Activated CD8-positive, alpha-beta T cell treated with anti-CD3 and anti-CD28 coated beads, Interleukin-2, amount 10 ng/mL, durations not matched to agents 7 days and 5 days (primary cell): ENCODE data around the gene FHL5. TPM values are rescaled to one million over a fixed set of nuclear protein-coding genes. Genes with fewer than 3 reads are reported as not detected.

Experiments
- ATAC-seq: fragments of 150-1000 bp; cut with Tn5 transposase; one replicate; pipeline ENCODE4 v1.10.0; 2021; ENCODE audit warnings: moderate library complexity
- CTCF ChIA-PET: fragments of 350-600 bp; sonication (Branson Sonifier 250); formaldehyde crosslinking; loops from one replicate; lab custom pipeline; 2021; ENCODE audit warnings: antibody characterized with exemption; lab: Charles Lee
- POLR2A ChIA-PET: fragments of 350-600 bp; sonication (Branson Sonifier 250); formaldehyde crosslinking; loops from one replicate; lab custom pipeline; 2021; ENCODE audit warnings: antibody characterized with exemption; lab: Charles Lee
- DNase-seq: peaks from one replicate; pipeline ENCODE4 v3.0.0-alpha.2; 2020
- H3K27ac Mint-ChIP-seq: one replicate; pipeline ENCODE4 v1.8.0; 2021; ENCODE audit warnings: mild to moderate bottlenecking, mixed read lengths
- H3K27me3 Mint-ChIP-seq: one replicate; pipeline ENCODE4 v1.8.0; 2021; ENCODE audit warnings: low read depth, mixed read lengths
- H3K36me3 Mint-ChIP-seq: one replicate; pipeline ENCODE4 v1.8.0; 2021; ENCODE audit warnings: low read depth, mixed read lengths
- H3K4me1 Mint-ChIP-seq: one replicate; pipeline ENCODE4 v1.8.0; 2021; ENCODE audit warnings: low read depth, mixed read lengths
- H3K4me3 Mint-ChIP-seq: one replicate; pipeline ENCODE4 v1.8.0; 2021; ENCODE audit warnings: mild to moderate bottlenecking, mixed read lengths
- H3K9me3 Mint-ChIP-seq: one replicate; pipeline ENCODE4 v1.8.0; 2022; ENCODE audit warnings: mixed read lengths; ENCODE audit not compliant: insufficient read depth
- total RNA-seq, 2 experiments: library from RNA; stranded (reverse); gene quantifications; one replicate each; pipeline ENCODE4 v1.2.3, GENCODE V29; 2021

FHL5 gene, protein sequence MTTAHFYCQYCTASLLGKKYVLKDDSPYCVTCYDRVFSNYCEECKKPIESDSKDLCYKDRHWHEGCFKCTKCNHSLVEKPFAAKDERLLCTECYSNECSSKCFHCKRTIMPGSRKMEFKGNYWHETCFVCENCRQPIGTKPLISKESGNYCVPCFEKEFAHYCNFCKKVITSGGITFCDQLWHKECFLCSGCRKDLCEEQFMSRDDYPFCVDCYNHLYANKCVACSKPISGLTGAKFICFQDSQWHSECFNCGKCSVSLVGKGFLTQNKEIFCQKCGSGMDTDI
- total RNA-seq, result not detected

DNA sequence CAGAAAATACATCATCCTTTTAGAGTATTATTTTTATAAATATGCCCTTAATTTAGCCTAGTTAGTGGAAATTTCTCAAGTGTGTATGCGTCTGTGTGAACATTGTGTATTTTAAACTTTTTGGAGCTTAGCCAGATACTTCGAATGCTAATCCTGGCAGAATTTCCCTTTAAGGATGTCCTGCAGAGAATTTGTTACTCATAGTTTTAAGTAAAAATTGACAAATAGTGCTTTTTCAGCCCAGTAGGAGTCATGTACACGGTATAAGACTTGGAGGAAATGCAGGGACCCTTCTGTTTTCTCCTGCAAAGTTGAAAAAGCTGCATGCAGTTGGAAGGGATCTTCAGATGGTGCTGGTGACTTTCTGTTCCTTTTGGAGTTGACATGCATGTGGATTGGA is at the start of gene FHL5:
Gene FHL5 (plus strand): TSS at position 243 of the 400 bp plus-strand sequence. CDS start 40,486 bp downstream, outside the sequence.
- ATAC-seq (no peak), DNase-seq (no peak)
- Mint-ChIP-seq H3K27me3 (peaks cover 27% of the 10 kb centered on the region), H3K9me3 (no peaks in the 10 kb centered on the region), H3K36me3 (no peaks in the 10 kb centered on the region), H3K27ac (no peak within 1 kb of the TSS), H3K4me3 (no peak within 1 kb of the TSS), H3K4me1 (no peaks in the 10 kb centered on the region)
- POLR2A ChIA-PET, result no interaction called here
- CTCF ChIA-PET, result no interaction called here

DNA sequence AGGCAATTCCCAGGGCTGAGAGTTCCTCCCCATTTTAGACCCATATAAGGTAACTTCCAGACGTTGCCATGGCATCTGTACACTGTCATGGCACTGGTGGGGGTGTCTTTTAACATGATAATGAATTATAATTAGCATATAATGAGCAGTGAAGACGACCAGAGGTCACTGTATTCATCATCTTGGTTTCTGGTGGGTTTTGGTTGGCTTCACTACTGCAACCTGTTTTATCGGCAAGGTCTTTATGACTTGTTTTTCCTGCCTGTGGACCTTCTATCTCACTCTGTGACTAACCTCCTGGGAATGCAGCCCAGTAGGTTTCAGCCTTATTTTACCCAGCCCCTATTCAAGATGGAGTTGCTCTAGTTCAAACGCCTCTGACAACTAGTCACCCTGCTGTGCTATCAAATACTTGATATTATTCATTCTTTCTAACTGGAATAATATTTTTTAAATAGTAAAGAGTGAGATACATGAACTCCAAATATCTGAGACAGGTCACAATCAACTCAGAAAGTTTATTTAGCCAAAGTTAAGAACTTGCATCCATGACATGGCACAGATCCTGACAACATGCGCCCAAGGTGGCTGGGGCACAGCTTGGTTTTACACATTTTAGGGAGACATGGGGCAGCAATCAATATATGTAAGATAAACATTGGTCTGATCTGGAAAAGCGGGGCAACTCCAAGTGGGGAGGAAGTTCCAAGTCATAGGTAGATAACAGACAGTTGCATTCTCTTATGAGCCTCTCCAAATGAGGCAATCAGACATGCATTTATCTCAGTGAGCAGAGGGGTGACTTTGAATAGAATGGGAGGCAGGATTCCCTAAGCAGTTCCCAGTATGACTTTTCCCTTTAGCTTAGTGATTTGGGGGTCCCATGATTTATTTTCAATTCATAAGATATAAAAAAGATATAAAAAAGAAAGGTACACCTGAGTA is 42.5 kb upstream of the FHL5 start:
- DNase-seq, result no peak
- ATAC-seq, result no peak
- ChIA-PET CTCF (interaction anchor here (0.7 kb wide), 1 partner anchor 12 kb away, joined by 3 read pairs; no protein-coding TSS in a partner anchor), POLR2A (no interaction called here)
- Mint-ChIP-seq H3K9me3 (no peaks in the 10 kb centered on the region), H3K4me1 (peaks cover 16% of the 10 kb centered on the region), H3K4me3 (peak overlapping the region; percentile 98), H3K27ac (peak overlapping the region; percentile 53), H3K36me3 (peaks cover 4% of the 10 kb centered on the region), H3K27me3 (no peaks in the 10 kb centered on the region)

DNA sequence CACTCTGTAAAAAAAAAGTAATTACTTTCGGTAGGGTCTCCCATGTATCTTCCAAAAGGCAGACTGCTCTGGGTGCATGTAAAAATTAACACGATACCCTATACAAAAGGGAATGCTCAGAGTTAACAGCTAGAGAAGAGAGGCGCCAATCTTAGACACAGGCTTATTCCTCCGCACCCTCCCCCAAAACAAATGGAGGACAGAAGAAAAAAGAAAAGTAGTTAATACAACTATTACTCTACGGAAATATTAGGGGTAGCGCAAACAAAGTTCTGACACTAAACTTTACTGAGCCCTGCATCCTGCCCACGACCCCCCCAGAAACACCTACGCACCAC is 41.7 kb upstream of the FHL5 start:
- POLR2A ChIA-PET, result no interaction called here
- peak overlapping the region; percentile 99 for H3K27ac Mint-ChIP-seq
- no peaks in the 10 kb centered on the region for H3K27me3 Mint-ChIP-seq

DNA sequence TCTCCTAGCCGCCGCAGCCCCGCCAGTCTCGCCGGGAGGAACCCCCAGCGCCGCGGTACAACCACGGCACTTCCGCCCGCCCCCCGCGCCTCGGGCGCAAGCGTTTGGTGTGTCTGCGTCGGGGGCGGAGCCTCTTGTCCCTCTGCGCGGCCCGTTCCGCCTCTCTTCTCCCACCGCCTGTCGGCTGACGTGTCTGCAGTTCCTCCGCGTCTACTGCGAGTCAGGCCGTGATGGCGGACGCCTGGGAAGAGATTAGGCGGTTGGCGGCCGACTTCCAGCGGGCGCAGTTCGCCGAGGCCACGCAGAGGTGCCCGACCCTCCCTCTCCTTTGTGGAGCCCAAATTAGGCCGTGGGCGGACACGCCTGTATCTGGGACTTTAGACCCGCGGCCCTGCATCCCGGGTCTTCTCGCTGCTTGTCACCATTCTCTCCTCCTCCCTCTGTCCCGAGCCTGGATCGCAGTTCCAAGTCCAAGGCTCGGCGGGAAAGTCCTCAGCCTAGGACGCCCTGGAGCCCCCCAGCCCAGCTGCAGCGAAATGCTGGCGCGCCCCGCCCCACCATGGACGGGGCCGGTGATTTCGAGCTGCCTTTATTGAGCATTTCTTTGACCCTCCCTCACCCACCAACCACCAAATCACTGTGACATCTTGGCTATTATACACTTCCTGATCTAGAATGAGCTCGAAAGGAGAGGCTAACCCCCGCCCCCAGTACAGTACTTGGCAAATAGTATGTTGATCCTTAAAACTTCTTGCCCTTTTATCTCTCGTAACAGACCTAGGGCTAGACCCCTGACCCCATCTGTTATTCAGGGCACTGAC is 41.1 kb upstream of the FHL5 start, which contains the start of gene UFL1:
Gene UFL1 (plus strand): TSS at position 163 of the 821 bp plus-strand sequence. CDS start 68 bp downstream, at position 231.
- ATAC-seq (peak; percentile 97), DNase-seq (peak; percentile 95)
- POLR2A ChIA-PET, result interaction anchor here (0.7 to 1.1 kb wide), 5 partner anchors 10 to 945 kb away, joined by 3 to 7 read pairs (median 3); no protein-coding TSS in a partner anchor
- Mint-ChIP-seq H3K4me1 (peaks cover 16% of the 10 kb centered on the region), H3K4me3 (peak within 1 kb of the TSS; percentile 98), H3K9me3 (no peaks in the 10 kb centered on the region), H3K27me3 (no peaks in the 10 kb centered on the region), H3K36me3 (peaks cover 11% of the 10 kb centered on the region), H3K27ac (peak within 1 kb of the TSS; percentile 99)
- CTCF ChIA-PET, result interaction anchor here (1.0 to 1.3 kb wide), 3 partner anchors 22 to 55 kb away, joined by 4 to 5 read pairs (median 5); no protein-coding TSS in a partner anchor

More for the DNA sequence above, 41.7 kb upstream of the FHL5 start:
- Mint-ChIP-seq H3K9me3 (no peaks in the 10 kb centered on the region), H3K4me1 (peaks cover 16% of the 10 kb centered on the region), H3K36me3 (peaks cover 6% of the 10 kb centered on the region), H3K4me3 (peak overlapping the region; percentile 98)
- DNase-seq (no peak), ATAC-seq (no peak)
- CTCF ChIA-PET, result interaction anchor here (1.3 kb wide), 1 partner anchor 55 kb away, joined by 5 read pairs; no protein-coding TSS in a partner anchor

DNA sequence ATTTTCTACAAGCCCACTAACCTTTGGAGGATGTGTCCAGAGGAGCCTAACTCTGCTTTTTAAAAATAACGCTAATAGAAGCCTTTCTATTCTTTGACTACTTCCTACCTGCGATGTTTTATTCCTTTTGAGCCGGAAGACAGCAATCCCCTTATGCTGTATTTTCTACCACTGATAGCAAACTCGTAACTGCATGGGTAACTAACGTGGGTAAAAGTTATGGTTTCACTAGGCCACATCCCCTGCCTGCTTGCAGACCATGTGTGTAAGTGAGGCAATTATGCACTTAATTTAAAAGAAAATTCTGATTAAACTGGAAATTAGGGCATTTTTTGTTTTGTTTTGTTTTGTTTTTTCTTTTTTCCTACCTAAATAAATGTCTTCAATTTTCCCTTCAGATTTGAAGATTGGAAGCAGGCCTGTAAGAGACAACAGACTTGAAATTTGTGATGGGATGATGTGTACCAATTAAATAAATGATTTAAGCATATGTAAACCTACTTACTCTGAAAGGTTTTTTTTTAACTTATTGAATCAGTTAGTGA is 40.4 kb upstream of the FHL5 start:
- ChIA-PET CTCF (interaction anchor here (1.0 to 1.3 kb wide), 3 partner anchors 22 to 56 kb away, joined by 4 to 5 read pairs (median 5); no protein-coding TSS in a partner anchor), POLR2A (interaction anchor here (0.7 to 1.1 kb wide), 5 partner anchors 9 to 946 kb away, joined by 3 to 7 read pairs (median 3); no protein-coding TSS in a partner anchor)
- Mint-ChIP-seq H3K36me3 (peaks cover 16% of the 10 kb centered on the region), H3K27me3 (no peaks in the 10 kb centered on the region), H3K9me3 (no peaks in the 10 kb centered on the region), H3K27ac (peak overlapping the region; percentile 99), H3K4me3 (peak overlapping the region; percentile 98), H3K4me1 (peaks cover 16% of the 10 kb centered on the region)
- ATAC-seq, result peak; percentile 17
- DNase-seq, result peak; percentile 55

DNA sequence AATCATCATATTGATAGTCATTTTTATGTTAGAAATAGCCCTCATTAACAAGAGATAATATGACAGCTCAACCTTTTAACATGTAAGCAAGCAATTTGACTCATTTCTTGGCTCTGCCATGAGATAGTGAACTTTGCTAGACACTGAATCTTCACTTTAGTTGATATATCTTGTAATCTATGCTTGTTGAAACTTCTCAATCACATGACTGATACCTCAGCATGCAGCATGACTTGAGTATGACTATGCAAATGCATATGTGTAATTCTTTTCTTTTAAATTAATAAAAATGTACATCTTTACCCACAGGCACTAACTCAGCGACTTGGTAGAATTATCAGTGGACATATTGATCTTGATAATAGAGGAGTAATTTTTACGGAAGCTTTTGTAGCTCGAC is 34.7 kb upstream of the FHL5 start:
- Mint-ChIP-seq H3K4me3 (no peak overlapping the region), H3K27me3 (no peaks in the 10 kb centered on the region), H3K36me3 (peaks cover 52% of the 10 kb centered on the region), H3K27ac (no peak overlapping the region), H3K9me3 (no peaks in the 10 kb centered on the region), H3K4me1 (peaks cover 8% of the 10 kb centered on the region)
- ChIA-PET CTCF (no interaction called here), POLR2A (no interaction called here)
- DNase-seq (no peak), ATAC-seq (no peak)

DNA sequence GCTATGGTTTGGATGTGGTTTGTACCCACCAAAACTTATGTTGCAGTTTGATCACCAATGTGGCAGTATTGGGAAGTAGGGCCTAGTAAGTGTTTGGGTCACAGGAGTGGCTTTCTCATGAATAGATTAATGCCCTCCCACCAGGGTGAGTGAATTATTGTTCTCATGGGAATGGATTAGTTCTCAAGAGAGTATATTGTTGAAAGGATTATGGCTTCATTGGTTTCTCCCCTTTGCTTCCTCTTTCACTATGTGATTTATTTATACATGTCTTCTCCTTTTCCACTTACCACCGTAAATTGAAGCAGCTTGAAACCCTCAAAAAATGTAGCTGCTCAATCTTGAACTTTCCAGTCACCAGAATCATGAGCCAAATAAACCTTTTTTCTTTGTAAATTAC is 30.5 kb upstream of the FHL5 start:
- H3K4me3 Mint-ChIP-seq, result no peak overlapping the region
- no peak for DNase-seq
- H3K36me3 Mint-ChIP-seq, result peaks cover 44% of the 10 kb centered on the region
- H3K4me1 Mint-ChIP-seq, result peaks cover 8% of the 10 kb centered on the region
- ChIA-PET POLR2A (interaction anchor here (1.1 kb wide), 1 partner anchor 10 kb away, joined by 5 read pairs; the partner anchor contains the start of gene UFL1), CTCF (interaction anchor here (1.3 kb wide), 1 partner anchor 13 kb away, joined by 3 read pairs; no protein-coding TSS in a partner anchor)
- no peaks in the 10 kb centered on the region for H3K27me3 Mint-ChIP-seq
- H3K9me3 Mint-ChIP-seq, result no peaks in the 10 kb centered on the region
- no peak for ATAC-seq
- no peak overlapping the region for H3K27ac Mint-ChIP-seq

DNA sequence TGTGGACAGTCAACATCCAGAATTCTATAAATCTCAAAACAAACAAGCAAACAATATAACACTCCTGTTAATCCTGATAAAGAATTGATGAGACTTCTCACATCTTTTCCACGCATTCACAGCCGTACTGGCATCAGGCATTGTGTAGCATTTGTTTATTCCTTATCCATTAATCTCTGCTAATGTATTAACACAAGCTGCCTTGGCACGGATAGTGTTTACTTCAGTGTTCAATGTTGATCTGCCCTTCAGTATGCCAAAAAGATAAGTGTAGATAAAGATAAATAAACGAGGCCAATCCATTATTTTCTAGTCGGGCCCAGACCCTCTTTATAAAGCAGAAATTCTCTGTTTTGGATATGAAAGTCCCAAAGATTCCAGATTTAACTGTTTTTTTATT is 25.2 kb upstream of the FHL5 start:
- POLR2A ChIA-PET, result no interaction called here
- H3K27me3 Mint-ChIP-seq, result no peaks in the 10 kb centered on the region
- ATAC-seq, result no peak
- H3K4me1 Mint-ChIP-seq, result no peaks in the 10 kb centered on the region
- DNase-seq, result no peak
- CTCF ChIA-PET, result no interaction called here
- no peak overlapping the region for H3K27ac Mint-ChIP-seq
- H3K36me3 Mint-ChIP-seq, result peaks cover 27% of the 10 kb centered on the region
- no peak overlapping the region for H3K4me3 Mint-ChIP-seq
- no peaks in the 10 kb centered on the region for H3K9me3 Mint-ChIP-seq

DNA sequence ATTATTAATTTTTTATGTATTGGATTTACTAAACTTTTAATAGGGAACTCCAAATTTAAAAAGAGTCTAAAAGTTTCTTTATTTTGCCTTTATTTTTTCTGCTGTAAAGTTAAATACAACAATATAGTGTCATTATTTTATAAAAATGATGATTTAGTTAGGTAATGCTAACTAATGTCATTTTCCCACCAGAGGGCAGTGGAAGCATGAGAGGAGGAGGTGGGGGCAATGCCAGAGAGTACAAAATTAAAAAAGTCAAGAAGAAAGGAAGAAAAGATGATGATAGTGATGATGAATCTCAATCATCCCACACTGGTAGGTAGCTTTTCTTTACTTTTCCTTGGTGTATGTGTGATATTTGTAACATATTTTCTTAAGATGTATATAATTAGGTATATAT is 20.2 kb upstream of the FHL5 start:
- DNase-seq (no peak), ATAC-seq (no peak)
- POLR2A ChIA-PET, result no interaction called here
- H3K27ac Mint-ChIP-seq, result no peak overlapping the region
- CTCF ChIA-PET, result interaction anchor here (0.6 to 1.5 kb wide), 3 partner anchors 311 to 517 kb away, joined by 3 to 7 read pairs (median 4); no protein-coding TSS in a partner anchor
- no peaks in the 10 kb centered on the region for H3K27me3 Mint-ChIP-seq
- no peak overlapping the region for H3K4me3 Mint-ChIP-seq
- no peaks in the 10 kb centered on the region for H3K4me1 Mint-ChIP-seq
- no peaks in the 10 kb centered on the region for H3K9me3 Mint-ChIP-seq
- peaks cover 43% of the 10 kb centered on the region for H3K36me3 Mint-ChIP-seq

DNA sequence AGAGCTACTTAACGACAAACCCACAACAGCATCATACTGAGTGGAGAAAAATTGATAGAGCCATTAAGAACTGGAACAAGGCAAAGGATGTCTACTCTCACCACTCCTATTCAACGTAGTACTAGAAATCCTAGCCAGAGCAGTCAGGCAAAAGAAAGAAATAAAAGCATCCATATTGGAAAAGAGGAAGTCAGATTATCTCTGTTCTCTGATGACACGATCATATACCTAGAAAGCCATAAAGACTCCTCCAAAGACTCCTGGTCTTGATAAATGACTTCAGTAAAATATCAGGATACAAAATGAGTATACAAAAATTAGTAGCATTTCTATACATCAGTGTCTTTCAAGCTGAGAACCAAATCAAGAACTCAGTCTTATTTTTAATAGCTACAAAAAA is 17.0 kb upstream of the FHL5 start:
- H3K4me1 Mint-ChIP-seq, result no peaks in the 10 kb centered on the region
- CTCF ChIA-PET, result interaction anchor here (1.2 kb wide), 1 partner anchor 513 kb away, joined by 3 read pairs; no protein-coding TSS in a partner anchor
- no peaks in the 10 kb centered on the region for H3K27me3 Mint-ChIP-seq
- no peak overlapping the region for H3K4me3 Mint-ChIP-seq
- peaks cover 47% of the 10 kb centered on the region for H3K36me3 Mint-ChIP-seq
- no peaks in the 10 kb centered on the region for H3K9me3 Mint-ChIP-seq
- DNase-seq (no peak), ATAC-seq (no peak)
- POLR2A ChIA-PET, result no interaction called here
- H3K27ac Mint-ChIP-seq, result no peak overlapping the region
